ENCODE measurements around the gene HOXD13. TPM values are rescaled to one million over a fixed set of nuclear protein-coding genes. Genes with fewer than 3 reads are reported as not detected.

The HOXD13 gene
- total and polyA plus RNA-seq, 9 donors, result not detected

- WGBS, 3 donors, result 1% methylated on average over 47 of the region's 47 CpGs
- H3K4me3 ChIP-seq, result peak overlapping the region; percentile 76
- DNase-seq, result no peak
- peak overlapping the region; percentile 87 to 92 for H3K27ac ChIP-seq
- intact Hi-C loops (cut with DNase I), result loop anchor here in 1 of 4 donors (5.0 to 10.0 kb wide), 2 partner anchors 693 to 1090 kb away; partner anchors contain the start of gene HNRNPA3
- H3K36me3 ChIP-seq, result no peaks in the 10 kb centered on the region
- H3K4me1 ChIP-seq (ENCODE audit: insufficient read depth), result no peaks in the 10 kb centered on the region
- H3K27me3 ChIP-seq, result no peaks in the 10 kb centered on the region
- no peak for TF ChIP-seq POLR2A (IDR thresholded peaks at IDR 0.05)
- no peak for TF ChIP-seq EP300 (IDR thresholded peaks at IDR 0.05)
- TF ChIP-seq CTCF (IDR thresholded peaks at IDR 0.05), result no peak
- no peaks in the 10 kb centered on the region for H3K9me3 ChIP-seq
Measured at GRCh38 chr2:176122052-176122682, 29.6 kb downstream of the HOXD13 start.

- WGBS, 3 donors, result 0 to 2% (median 0%) methylated on average over 70 to 84 of the region's 84 CpGs
- DNase-seq, result peak; percentile 82 to 89 (median 87)
- intact Hi-C loops (cut with DNase I), result loop anchor here in 1 of 4 donors (5.0 to 10.0 kb wide), 2 partner anchors 692 to 1089 kb away; partner anchors contain the start of gene HNRNPA3
- Histone ChIP-seq H3K9me3 (no peaks in the 10 kb centered on the region), H3K4me1 (ENCODE audit: insufficient read depth) (no peaks in the 10 kb centered on the region), H3K36me3 (no peaks in the 10 kb centered on the region), H3K4me3 (peak within 1 kb of the TSS; percentile 76), H3K27ac (peak within 1 kb of the TSS; percentile 87 to 92), H3K27me3 (no peaks in the 10 kb centered on the region)
- TF ChIP-seq POLR2A (IDR thresholded peaks at IDR 0.05) (peak; percentile 68), EP300 (IDR thresholded peaks at IDR 0.05) (no peak)
Measured at GRCh38 chr2:176122683-176123410, 30.3 kb downstream of the HOXD13 start, which contains the start of gene HOXD9. HOXD9 (plus strand) TSS chr2:176122719; CDS start chr2:176122769, 50 bp downstream.

- Histone ChIP-seq H3K27ac (peak overlapping the region; percentile 87 to 92), H3K4me3 (peak overlapping the region; percentile 76), H3K27me3 (no peaks in the 10 kb centered on the region), H3K4me1 (ENCODE audit: insufficient read depth) (peaks cover 2% of the 10 kb centered on the region), H3K9me3 (no peaks in the 10 kb centered on the region), H3K36me3 (no peaks in the 10 kb centered on the region)
- WGBS, 3 donors, result 5 to 8% (median 6%) methylated on average over 40 of the region's 40 CpGs
- intact Hi-C loops (cut with DNase I), result loop anchor here in 1 of 4 donors (5.0 to 10.0 kb wide), 2 partner anchors 691 to 1089 kb away; partner anchors contain the start of gene HNRNPA3
- DNase-seq, result no peak
- TF ChIP-seq EP300 (IDR thresholded peaks at IDR 0.05) (no peak), CTCF (IDR thresholded peaks at IDR 0.05) (no peak), POLR2A (IDR thresholded peaks at IDR 0.05) (no peak)
Measured at GRCh38 chr2:176123411-176124109, 31.0 kb downstream of the HOXD13 start.

GRCh38 chr2:176124110-176124946, 31.8 kb downstream of the HOXD13 start:
- intact Hi-C loops (cut with DNase I), result loop anchor here in 1 of 4 donors (5.0 to 10.0 kb wide), 2 partner anchors 690 to 1088 kb away; partner anchors contain the start of gene HNRNPA3
- peak overlapping the region; percentile 76 for H3K4me3 ChIP-seq
- peaks cover 2% of the 10 kb centered on the region for H3K4me1 ChIP-seq (ENCODE audit: insufficient read depth)
- WGBS, 3 donors, result 49 to 59% (median 57%) methylated on average over 29 to 34 of the region's 34 CpGs
- TF ChIP-seq CTCF (IDR thresholded peaks at IDR 0.05) (no peak), POLR2A (IDR thresholded peaks at IDR 0.05) (no peak), EP300 (IDR thresholded peaks at IDR 0.05) (no peak)
- no peaks in the 10 kb centered on the region for H3K36me3 ChIP-seq
- H3K27me3 ChIP-seq, result no peaks in the 10 kb centered on the region
- DNase-seq, result peak in 1 of 5 donors; percentile 28
- H3K9me3 ChIP-seq, result no peaks in the 10 kb centered on the region
- H3K27ac ChIP-seq, result peak overlapping the region; percentile 9 to 87
